GM19328 (cell line): ENCODE results near the gene TENM4.

Source experiments
- ATAC-seq: cut with Tn5 transposase; IDR thresholded peaks from one replicate; pipeline ENCODE4 v1.9.1; 2021; ENCODE audit warnings: mild to moderate bottlenecking, moderate library complexity; ENCODE audit not compliant: unreplicated experiment

TENM4 gene

DNA sequence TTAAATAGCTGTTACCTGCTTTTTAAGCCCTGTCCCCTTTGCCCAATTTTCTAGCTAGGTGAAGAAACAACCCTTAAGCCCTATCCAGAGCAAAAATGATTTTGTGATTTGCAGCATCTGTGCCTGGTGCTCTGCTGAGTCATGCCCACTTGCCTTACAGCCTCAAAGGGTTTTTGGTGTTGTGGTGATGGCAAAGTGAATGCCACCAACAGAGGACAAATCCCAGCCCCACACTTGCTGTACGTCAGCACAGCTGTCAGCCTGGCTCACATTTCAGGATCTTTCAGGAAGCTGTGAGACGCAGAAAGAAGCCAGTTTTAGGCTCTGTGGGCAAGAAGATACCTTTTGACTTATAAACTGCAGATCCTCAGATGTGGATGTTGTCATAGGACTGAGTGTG lies 401.7 kb downstream of the TENM4 start:
- ATAC-seq: no peak

DNA sequence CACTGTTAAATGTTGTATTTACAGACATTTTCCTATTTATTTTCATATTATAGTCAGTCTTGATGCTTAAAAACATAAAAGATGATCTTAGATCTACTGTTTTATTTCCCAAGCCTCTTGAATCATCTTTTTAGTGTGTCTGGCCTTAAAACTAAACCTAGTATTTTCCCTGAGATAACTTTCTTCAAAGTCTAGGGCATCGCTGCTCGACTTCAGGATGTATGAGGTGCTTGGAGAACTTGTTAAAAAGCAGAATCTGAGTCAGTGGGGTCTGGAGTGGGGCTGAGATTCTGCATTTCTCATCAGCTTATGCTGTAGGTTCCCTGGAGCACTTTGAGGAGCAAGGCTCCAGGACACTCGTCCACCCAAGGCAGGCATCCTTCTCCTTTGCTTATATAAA lies 404.9 kb downstream of the TENM4 start:
- no peak for ATAC-seq

DNA sequence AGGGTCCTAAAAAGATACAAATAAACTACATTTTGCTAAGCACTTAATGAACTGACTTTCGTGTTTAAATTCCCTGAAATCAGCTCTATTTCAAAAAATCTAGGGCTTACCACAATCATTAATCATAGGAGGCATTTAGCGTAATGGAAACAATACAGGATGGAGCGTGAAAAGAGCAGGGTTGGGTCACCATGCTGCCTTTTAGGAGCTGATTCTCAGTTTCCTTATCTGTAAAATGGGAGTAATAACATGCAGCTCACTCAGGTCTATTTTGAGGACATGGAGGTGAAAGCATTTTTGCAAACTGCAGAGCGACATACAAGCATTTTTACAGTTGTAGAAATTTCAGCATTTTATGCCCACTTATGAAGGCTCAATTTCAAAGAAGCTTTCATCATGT lies 407.0 kb downstream of the TENM4 start:
- ATAC-seq: no peak

DNA sequence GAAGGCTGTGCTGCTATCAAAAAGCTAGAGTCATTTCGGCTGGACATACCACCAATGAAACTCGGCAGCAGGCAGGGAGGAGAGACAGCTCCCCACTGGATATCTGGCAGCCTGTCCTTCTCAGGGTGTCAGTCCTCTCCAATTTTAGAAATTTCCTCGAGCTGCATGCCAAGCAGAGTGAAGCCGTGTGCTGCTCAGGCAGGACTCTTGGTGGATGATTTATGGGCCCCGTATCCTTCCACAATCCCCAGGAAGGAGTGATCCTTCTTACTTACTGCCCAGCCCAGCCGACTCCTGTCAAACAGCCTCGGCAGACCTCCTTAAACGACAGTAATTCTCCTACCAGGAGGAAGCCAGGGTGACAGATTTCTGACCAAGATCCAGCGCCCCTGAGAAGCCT lies 410.4 kb downstream of the TENM4 start:
- no peak for ATAC-seq

- ATAC-seq: no peak
Measured at GRCh38 chr11:79028225-79028624, 412.6 kb downstream of the TENM4 start.

DNA sequence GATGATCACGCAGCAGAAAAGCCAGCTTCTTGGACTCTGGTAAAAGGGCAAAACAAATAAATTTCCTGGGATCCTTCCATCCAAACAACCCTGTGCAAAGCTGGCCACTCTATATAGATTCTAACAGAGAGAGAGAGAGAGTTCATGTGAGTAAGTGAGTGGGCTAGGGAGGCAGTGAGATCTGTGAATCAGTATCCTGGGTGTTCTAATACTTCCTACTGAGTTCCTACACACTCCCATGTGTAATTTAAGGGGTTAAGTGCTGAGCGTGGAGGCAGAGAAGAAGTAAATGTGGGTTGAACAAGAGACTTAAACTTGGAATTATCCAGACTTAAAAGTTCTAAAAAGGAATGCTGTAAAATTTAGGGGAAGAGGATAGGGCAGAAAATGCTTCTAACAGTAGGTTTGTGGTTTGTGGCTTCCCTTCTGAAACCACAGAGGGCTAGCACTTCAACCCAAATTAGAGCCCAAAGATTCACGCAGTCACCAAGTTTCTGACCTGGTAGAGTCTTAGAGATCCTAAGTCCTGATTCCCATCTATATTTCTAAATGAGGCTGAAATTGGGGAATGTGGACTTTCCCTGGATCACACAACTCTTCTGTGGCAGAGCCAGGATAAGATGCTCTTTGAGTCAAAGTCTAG lies 413.9 kb downstream of the TENM4 start:
- no peak for ATAC-seq

GRCh38 chr11:79025622-79026021 lies 415.2 kb downstream of the TENM4 start:
- ATAC-seq: no peak

DNA sequence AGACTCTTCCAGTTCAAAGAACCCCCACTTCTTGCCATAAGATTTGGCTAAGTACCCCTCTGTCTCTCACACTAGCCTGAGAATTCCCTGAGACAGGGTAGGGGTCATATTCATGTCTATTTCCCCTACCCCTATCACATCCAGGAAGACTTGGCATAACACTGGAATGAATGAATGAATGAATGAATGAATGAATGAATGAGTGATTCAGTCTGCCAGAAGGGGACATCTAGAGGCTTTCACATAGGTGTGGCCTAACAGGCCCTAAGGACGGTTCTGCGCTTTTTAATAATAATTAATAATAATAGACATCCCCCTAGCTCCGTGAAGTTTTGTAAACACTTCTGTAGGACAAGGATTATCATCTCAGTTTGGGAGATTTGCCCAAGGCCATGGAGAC lies 415.7 kb downstream of the TENM4 start:
- ATAC-seq: no peak

- ATAC-seq: no peak
Measured at GRCh38 chr11:79022265-79022664, 418.6 kb downstream of the TENM4 start.

DNA sequence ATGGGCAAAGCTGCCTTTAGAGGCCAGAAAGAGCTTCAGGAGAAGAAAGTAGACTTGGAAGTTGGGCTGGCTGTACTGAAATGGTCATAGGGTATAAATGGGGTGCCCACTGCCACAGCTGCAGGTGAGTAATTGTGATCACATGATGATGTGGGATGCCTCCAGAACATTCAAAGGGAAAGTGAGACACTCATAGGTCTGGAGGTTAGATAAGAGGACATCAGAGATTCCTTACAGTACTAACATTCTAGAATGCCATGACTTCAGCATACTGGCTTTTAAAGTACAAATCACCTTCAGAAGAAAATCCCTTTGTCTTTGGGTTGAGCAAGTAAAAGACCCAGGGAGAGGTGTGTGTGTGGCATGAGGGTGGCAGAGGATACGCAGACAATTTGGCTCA lies 419.2 kb downstream of the TENM4 start:
- no peak for ATAC-seq

GRCh38 chr11:79019975-79020374 lies 420.9 kb downstream of the TENM4 start:
- no peak for ATAC-seq

DNA sequence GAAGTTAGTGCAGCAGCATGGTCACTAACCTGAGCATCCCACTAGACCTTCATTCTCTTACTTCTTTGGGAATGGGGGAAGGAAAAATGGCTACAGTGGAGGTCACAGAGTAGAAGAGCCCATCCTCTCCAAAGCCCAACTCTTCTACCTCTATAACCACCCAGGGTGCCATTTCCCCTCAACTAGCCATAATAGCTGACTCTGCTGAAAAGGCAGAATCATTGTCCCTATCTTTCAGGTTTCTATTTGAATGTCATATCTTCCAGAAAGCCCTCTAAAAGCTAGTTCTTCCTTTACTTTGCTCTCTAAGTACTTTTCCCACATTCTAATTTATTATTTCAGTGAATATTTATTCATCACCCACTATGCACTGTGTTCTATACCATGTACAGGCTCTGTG lies 421.6 kb downstream of the TENM4 start:
- no peak for ATAC-seq

DNA sequence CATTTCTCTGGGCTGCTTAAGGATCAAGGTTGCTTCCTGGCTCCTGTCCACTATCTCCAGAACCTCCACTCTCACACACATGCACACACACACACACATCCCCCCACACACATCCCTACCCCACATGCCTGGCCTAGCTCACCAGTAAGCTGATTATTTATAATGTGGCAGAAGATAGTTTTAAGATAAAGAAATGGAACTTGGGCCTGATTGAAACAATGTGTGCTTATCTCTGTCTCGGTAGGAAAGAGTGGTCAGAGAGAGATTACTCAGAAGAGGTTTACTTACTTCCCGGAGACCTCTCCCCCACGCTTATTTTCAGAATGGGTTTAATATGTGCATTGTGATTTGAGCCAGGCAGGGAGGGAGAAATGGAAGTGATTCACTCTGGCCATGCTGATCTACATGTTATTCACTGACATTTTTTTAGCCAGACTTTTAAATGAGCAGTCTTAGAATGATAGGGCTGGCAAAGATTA lies 422.4 kb downstream of the TENM4 start:
- no peak for ATAC-seq

- ATAC-seq: no peak
Measured at GRCh38 chr11:79017811-79018210, 423.0 kb downstream of the TENM4 start.

DNA sequence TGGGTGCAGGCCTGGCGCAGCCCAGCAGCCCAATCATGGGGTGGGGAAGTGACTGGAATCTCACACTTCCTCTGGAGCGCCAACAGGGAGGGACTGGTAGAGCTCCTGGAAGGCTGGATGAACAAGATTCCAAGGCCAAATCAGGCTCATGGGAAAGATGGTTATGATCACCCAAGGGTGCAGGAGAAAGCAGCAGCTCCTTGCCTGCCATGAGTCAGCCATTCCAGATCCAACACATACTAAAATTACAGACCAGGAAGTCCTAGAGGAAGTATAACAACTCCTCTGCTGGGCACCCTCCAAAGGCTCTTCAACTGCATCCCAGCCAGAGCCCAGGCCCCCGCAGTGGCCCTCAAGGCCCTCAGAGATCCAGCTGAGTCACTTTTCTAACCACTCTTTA lies 427.3 kb downstream of the TENM4 start:
- ATAC-seq: no peak

DNA sequence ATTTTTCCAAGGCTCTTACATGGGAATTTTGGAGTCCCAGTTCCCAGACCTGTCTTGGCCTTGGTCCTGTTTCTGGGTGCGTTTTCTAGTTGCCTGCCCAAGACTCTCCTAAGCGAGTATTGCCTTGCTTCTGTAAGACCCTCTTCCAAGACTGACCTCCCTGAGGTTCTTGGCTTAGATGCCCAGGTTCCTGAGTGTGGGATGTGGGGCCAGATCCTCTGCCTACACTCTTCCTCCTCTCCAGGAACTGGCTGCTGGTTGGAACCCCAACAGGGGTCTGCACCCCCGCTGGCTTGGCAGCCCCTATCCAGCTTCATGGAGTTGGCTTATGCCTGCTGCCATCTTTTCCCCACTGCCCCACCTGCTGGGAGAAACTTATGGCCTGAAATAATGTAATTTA lies 429.5 kb downstream of the TENM4 start:
- no peak for ATAC-seq

GRCh38 chr11:79007771-79008402 lies 432.9 kb downstream of the TENM4 start:
- no peak for ATAC-seq

GRCh38 chr11:79006854-79007253 lies 434.0 kb downstream of the TENM4 start:
- ATAC-seq: no peak

DNA sequence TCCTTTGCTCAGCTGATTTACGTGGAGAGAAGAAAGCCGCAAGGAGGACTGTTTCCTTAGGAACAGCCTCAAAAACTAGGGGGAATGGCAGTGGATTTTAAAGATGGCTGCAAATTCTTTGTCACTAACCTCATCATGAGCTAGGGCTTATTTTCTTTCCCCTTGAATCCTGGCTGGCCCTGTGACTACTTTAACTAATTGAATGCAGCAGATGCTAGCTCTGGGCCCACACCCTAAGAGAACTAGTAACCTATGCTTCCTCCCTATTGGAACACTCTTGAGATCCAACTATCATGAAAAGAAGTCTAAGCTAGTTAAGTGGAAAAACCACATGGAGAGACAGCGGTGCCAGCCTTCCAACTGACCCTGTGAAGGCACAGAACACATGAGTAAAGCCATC lies 444.8 kb downstream of the TENM4 start:
- ATAC-seq: no peak

- no peak for ATAC-seq
Measured at GRCh38 chr11:78995171-78995570, 445.7 kb downstream of the TENM4 start.

GRCh38 chr11:78993802-78994430 lies 446.9 kb downstream of the TENM4 start:
- ATAC-seq: no peak

DNA sequence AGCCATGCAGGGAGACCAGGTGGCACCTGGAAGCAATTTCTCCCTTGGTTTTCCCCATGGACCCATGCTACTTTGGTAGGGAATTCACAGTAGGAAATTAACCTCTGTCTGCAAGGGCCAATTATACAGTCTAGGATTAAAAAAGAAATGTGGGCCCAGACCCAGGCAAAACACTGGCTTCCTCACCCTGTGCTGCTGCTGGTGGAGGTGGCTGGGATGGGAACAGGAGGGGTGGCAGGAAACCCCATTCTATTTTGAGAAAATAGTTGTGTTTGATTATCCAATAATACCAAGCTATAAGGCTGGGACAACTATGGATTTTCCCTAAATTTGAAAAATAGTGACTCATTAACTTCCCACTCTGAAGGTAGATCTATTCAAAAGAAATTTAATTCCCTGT lies 449.1 kb downstream of the TENM4 start:
- ATAC-seq: no peak
